Endodermal cell (in vitro differentiated cells): ENCODE data around the gene TPD52L2. TPM values are rescaled to one million over a fixed set of nuclear protein-coding genes. Genes with fewer than 3 reads are reported as not detected.
A peak's percentile ranks its signal among the peaks of the same experiment; 100 is the strongest.

Experiments used
- DNase-seq: peaks from one replicate; pipeline ENCODE4 v3.0.0-alpha.2; 2017
- H3K27ac ChIP-seq: 2 replicates; pipeline ENCODE4 v1.5.1; 2013; ENCODE audit warnings: mild to moderate bottlenecking, low read depth, low read length, moderate library complexity
- H3K27me3 ChIP-seq: 2 replicates; pipeline ENCODE4 v1.6.1; 2013; ENCODE audit warnings: mild to moderate bottlenecking, low read length, moderate library complexity; ENCODE audit not compliant: insufficient read depth, control insufficient read depth, poor library complexity, severe bottlenecking
- H3K36me3 ChIP-seq: 2 replicates; pipeline ENCODE4 v1.7.0; 2013; ENCODE audit warnings: mild to moderate bottlenecking, low read length, moderate library complexity; ENCODE audit not compliant: control insufficient read depth, insufficient read depth
- H3K4me1 ChIP-seq: one replicate; pipeline ENCODE4 v1.7.0; 2013; ENCODE audit warnings: low read length; ENCODE audit not compliant: control insufficient read depth, insufficient read depth
- H3K4me3 ChIP-seq: 2 replicates; pipeline ENCODE4 v1.5.1; 2013; ENCODE audit warnings: mild to moderate bottlenecking, low read length, moderate library complexity
- H3K9ac ChIP-seq: 2 replicates; pipeline ENCODE4 v1.6.1; 2013; ENCODE audit warnings: mild to moderate bottlenecking, low read length, moderate library complexity; ENCODE audit not compliant: poor library complexity, severe bottlenecking; ENCODE audit errors: extremely low read depth
- H3K9me3 ChIP-seq: 2 replicates; pipeline ENCODE4 v1.6.1; 2013; ENCODE audit warnings: mild to moderate bottlenecking, low read length, moderate library complexity; ENCODE audit not compliant: control insufficient read depth
- H3K27ac Mint-ChIP-seq: 2 replicates; pipeline ENCODE4 v1.8.0; 2020; ENCODE audit warnings: mixed read lengths
- H3K27me3 Mint-ChIP-seq: 2 replicates; pipeline ENCODE4 v1.8.0; 2021; ENCODE audit warnings: mild to moderate bottlenecking, mixed read lengths; ENCODE audit not compliant: insufficient read depth
- H3K36me3 Mint-ChIP-seq: 2 replicates; pipeline ENCODE4 v1.8.0; 2020; ENCODE audit warnings: low read depth, mixed read lengths
- H3K4me1 Mint-ChIP-seq: 2 replicates; pipeline ENCODE4 v1.8.0; 2020; ENCODE audit warnings: mixed read lengths
- H3K4me3 Mint-ChIP-seq: 2 replicates; pipeline ENCODE4 v1.8.0; 2020; ENCODE audit warnings: mild to moderate bottlenecking, moderate library complexity, mixed read lengths
- H3K9me3 Mint-ChIP-seq: 2 replicates; pipeline ENCODE4 v1.8.0; 2020; ENCODE audit warnings: mild to moderate bottlenecking, mixed read lengths
- CTCF ChIP-seq: fragments of 200-600 bp; sonication (generic); conservative IDR thresholded peaks from 2 replicates; pipeline ENCODE4 v1.5.0; 2021; ENCODE audit warnings: antibody characterized with exemption, mild to moderate bottlenecking
- WGBS, 2 experiments: methylation state at CpG; one replicate each; pipeline versions ENCODE4 v1.1.5 to v1.1.7; 2013; ENCODE audit warnings: missing lambda C conversion rate in 2 of 2, mixed read lengths in 1 of 2; ENCODE audit not compliant: insufficient coverage in 1 of 2, insufficient read length in 1 of 2; 5-methylcytosine and 5-hydroxymethylcytosine counted together
- total RNA-seq, 2 donors: library from RNA; stranded (reverse); fragmentation: NEBNext Ultra II Directional in 1 of 2; extraction: Animal tissue kit (Norgen Biotek cat#: 25700) in 1 of 2; gene quantifications; 2 replicates in 1 of 2; 3 replicates in 1 of 2; pipeline ENCODE4 v1.2.1, GENCODE V29; 2021

The TPD52L2 gene
- total RNA-seq, 2 donors from 2014 or later = 68.3 to 85.2 TPM

GRCh38 chr20:63854069-63854765 is 10.9 kb upstream of the TPD52L2 start:
- peaks cover 8% of the 10 kb centered on the region for H3K27me3 Mint-ChIP-seq
- Histone ChIP-seq H3K9ac (no peak overlapping the region), H3K4me3 (no peak overlapping the region), H3K27ac (no peak overlapping the region), H3K36me3 (no peaks in the 10 kb centered on the region), H3K4me1 (peaks cover 4% of the 10 kb centered on the region), H3K9me3 (no peaks in the 10 kb centered on the region), H3K27me3 (no peaks in the 10 kb centered on the region)
- no peaks in the 10 kb centered on the region for H3K9me3 Mint-ChIP-seq
- H3K4me3 Mint-ChIP-seq = no peak overlapping the region
- peak; percentile 70 for DNase-seq
- no peak overlapping the region for H3K27ac Mint-ChIP-seq
- no peak for TF ChIP-seq CTCF
- H3K36me3 Mint-ChIP-seq = no peaks in the 10 kb centered on the region
- H3K4me1 Mint-ChIP-seq = peaks cover 13% of the 10 kb centered on the region
- 85 to 88% methylated on average over 8 to 17 of the region's 17 CpGs for WGBS, 2 experiments

- Histone ChIP-seq H3K36me3 (no peaks in the 10 kb centered on the region), H3K27ac (no peak overlapping the region), H3K9ac (no peak overlapping the region), H3K9me3 (no peaks in the 10 kb centered on the region), H3K27me3 (no peaks in the 10 kb centered on the region), H3K4me1 (peaks cover 4% of the 10 kb centered on the region), H3K4me3 (no peak overlapping the region)
- Mint-ChIP-seq H3K27me3 (peaks cover 8% of the 10 kb centered on the region), H3K4me1 (peaks cover 18% of the 10 kb centered on the region), H3K36me3 (no peaks in the 10 kb centered on the region), H3K9me3 (no peaks in the 10 kb centered on the region), H3K4me3 (no peak overlapping the region), H3K27ac (no peak overlapping the region)
- 63% methylated on average over 23 of the region's 26 CpGs; no CpG with 5 or more reads in 1 of the 2 experiments for WGBS, 2 experiments
- TF ChIP-seq CTCF = no peak
- DNase-seq = peak; percentile 65
Observed at GRCh38 chr20:63854766-63855362, 10.2 kb upstream of the TPD52L2 start.

- 81% methylated on average over 14 to 36 of the region's 36 CpGs for WGBS, 2 experiments
- Mint-ChIP-seq H3K27ac (no peak overlapping the region), H3K9me3 (no peaks in the 10 kb centered on the region), H3K27me3 (peaks cover 8% of the 10 kb centered on the region), H3K36me3 (no peaks in the 10 kb centered on the region), H3K4me1 (peaks cover 21% of the 10 kb centered on the region), H3K4me3 (no peak overlapping the region)
- H3K9ac ChIP-seq = no peak overlapping the region
- no peaks in the 10 kb centered on the region for H3K27me3 ChIP-seq
- peak; percentile 62 for DNase-seq
- no peak overlapping the region for H3K27ac ChIP-seq
- H3K36me3 ChIP-seq = no peaks in the 10 kb centered on the region
- H3K4me3 ChIP-seq = no peak overlapping the region
- H3K9me3 ChIP-seq = no peaks in the 10 kb centered on the region
- H3K4me1 ChIP-seq = peaks cover 4% of the 10 kb centered on the region
- no peak for TF ChIP-seq CTCF
Observed at GRCh38 chr20:63855363-63856097, 9.5 kb upstream of the TPD52L2 start.
